Activated B cell treated with CpG ODN at 0.5 μM for 24 hours (primary cell): ENCODE data around the gene IPO7. TPM values are rescaled to one million over a fixed set of nuclear protein-coding genes. Genes with fewer than 3 reads are reported as not detected.
"Not testable (repeated sequence)": the region's sequence is repeated elsewhere in the genome, so short reads cannot be mapped to it uniquely, and the experiment has no call there.

Source experiments
- ATAC-seq: fragments of 200-7000 bp; cut with Tn5 transposase; one replicate; pipeline ENCODE4 v1.10.0; 2021; ENCODE audit warnings: low read depth, mild to moderate bottlenecking, moderate library complexity
- CTCF ChIA-PET: fragments of 350-600 bp; sonication (Branson Sonifier 250); formaldehyde crosslinking; loops from one replicate; lab custom pipeline; 2021; ENCODE audit warnings: antibody characterized with exemption; lab: Charles Lee
- POLR2A ChIA-PET: fragments of 350-600 bp; sonication (Branson Sonifier 250); formaldehyde crosslinking; loops from one replicate; lab custom pipeline; 2021; ENCODE audit warnings: antibody characterized with exemption; lab: Charles Lee
- DNase-seq: peaks from one replicate; pipeline ENCODE4 v3.0.0; 2022
- H3K27ac Mint-ChIP-seq: one replicate; pipeline ENCODE4 v1.8.0; 2020; ENCODE audit warnings: mixed read lengths
- H3K27me3 Mint-ChIP-seq: one replicate; pipeline ENCODE4 v1.8.0; 2021; ENCODE audit warnings: mixed read lengths
- H3K36me3 Mint-ChIP-seq: one replicate; pipeline ENCODE4 v1.8.0; 2021; ENCODE audit warnings: low read depth, mixed read lengths
- H3K4me1 Mint-ChIP-seq: one replicate; pipeline ENCODE4 v1.8.0; 2021; ENCODE audit warnings: mixed read lengths
- H3K4me3 Mint-ChIP-seq: one replicate; pipeline ENCODE4 v1.8.0; 2020; ENCODE audit warnings: mild to moderate bottlenecking, mixed read lengths
- H3K9me3 Mint-ChIP-seq: one replicate; pipeline ENCODE4 v1.8.0; 2020; ENCODE audit warnings: mixed read lengths
- intact Hi-C: fragments of 100-400 bp; cut with micrococcal nuclease; formaldehyde crosslinking; loops from one replicate; pipeline ENCODE4 v1.15.1; 2024
- total RNA-seq: library from RNA; stranded (reverse); gene quantifications from 2 replicates; pipeline ENCODE4 v1.2.3, GENCODE V29; 2022
- TF ChIP-seq, protein P1 (sequence below): fragments of 200-600 bp; IDR thresholded peaks from one replicate; pipeline ENCODE4 v1.8.0; 2022; ENCODE audit warnings: antibody characterized with exemption, mild to moderate bottlenecking

The IPO7 gene
- total RNA-seq, 1 donor from 2014 or later = 96.3 TPM

DNA sequence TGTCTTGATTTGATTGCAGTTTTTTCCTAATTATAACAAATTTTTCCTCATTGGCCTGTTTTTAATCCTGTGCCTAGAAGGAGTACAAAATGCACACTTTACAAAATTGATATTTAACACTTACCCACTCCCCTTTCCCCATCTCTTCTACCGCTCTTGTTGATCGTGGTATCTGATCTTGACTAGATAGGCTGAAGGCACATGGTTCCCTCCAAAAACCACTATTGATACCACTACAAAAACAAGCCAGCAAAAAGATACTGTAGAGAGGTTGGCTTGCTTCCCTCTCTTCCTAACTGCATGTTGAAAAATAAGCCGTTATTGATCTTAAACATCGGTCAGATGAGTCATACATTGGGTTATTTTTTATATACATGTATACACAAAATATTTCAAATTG, 61.8 kb downstream of the IPO7 start:
- CTCF ChIA-PET = no interaction called here
- DNase-seq (no peak), ATAC-seq (no peak)
- TF ChIP-seq, protein P1, sequence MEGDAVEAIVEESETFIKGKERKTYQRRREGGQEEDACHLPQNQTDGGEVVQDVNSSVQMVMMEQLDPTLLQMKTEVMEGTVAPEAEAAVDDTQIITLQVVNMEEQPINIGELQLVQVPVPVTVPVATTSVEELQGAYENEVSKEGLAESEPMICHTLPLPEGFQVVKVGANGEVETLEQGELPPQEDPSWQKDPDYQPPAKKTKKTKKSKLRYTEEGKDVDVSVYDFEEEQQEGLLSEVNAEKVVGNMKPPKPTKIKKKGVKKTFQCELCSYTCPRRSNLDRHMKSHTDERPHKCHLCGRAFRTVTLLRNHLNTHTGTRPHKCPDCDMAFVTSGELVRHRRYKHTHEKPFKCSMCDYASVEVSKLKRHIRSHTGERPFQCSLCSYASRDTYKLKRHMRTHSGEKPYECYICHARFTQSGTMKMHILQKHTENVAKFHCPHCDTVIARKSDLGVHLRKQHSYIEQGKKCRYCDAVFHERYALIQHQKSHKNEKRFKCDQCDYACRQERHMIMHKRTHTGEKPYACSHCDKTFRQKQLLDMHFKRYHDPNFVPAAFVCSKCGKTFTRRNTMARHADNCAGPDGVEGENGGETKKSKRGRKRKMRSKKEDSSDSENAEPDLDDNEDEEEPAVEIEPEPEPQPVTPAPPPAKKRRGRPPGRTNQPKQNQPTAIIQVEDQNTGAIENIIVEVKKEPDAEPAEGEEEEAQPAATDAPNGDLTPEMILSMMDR = no peak
- peaks cover 61% of the 10 kb centered on the region for H3K36me3 Mint-ChIP-seq
- no peaks in the 10 kb centered on the region for H3K27me3 Mint-ChIP-seq
- no peak overlapping the region for H3K4me3 Mint-ChIP-seq
- H3K4me1 Mint-ChIP-seq = no peaks in the 10 kb centered on the region
- H3K9me3 Mint-ChIP-seq = no peaks in the 10 kb centered on the region
- intact Hi-C loops = no loop called here
- POLR2A ChIA-PET = no interaction called here
- H3K27ac Mint-ChIP-seq = no peak overlapping the region

DNA sequence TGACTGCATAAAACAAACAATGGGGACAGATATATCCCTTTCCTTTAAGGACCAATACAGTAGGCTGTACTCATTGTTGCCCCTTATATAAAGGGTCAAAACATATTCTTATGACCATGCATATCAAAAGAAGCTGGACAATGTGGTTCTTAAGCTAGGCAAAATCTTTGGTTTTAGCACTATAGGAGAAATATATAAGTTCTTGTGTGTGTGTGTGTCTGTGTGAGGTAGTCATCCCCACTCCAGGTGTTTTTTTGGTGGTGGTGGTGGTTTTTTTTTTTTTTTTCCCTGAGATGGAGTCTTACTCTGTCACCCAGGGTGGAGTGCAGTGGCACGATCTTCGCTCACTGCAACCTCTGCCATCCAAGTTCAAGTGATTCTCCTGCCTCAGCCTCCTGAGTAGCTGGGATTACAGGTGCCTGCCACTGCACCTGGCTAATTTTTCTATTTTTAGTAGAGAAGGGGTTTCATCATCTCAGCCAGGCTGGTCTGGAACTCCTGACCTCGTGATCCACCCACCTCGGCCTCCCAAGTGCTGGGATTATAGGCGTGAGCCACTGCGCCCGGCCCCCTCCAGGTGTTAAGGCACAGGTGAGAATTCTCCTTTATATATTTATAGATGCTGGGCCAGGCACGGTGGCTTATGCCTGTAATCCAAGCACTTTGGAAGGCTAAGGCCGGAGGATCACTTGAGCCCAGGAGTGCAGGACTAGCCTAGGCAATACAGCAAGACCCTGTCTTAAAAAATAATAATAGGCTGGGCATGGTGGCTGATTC, 64.3 kb downstream of the IPO7 start:
- peaks cover 8% of the 10 kb centered on the region for H3K9me3 Mint-ChIP-seq
- H3K4me1 Mint-ChIP-seq = no peaks in the 10 kb centered on the region
- ATAC-seq = no peak
- no peak overlapping the region for H3K4me3 Mint-ChIP-seq
- H3K36me3 Mint-ChIP-seq = peaks cover 41% of the 10 kb centered on the region
- ChIA-PET POLR2A (interaction anchor here (0.9 to 1.2 kb wide), 2 partner anchors 11 to 13 kb away, joined by 3 to 15 read pairs; no protein-coding TSS in a partner anchor), CTCF (no interaction called here)
- no peak for DNase-seq
- no peak overlapping the region for H3K27ac Mint-ChIP-seq
- TF ChIP-seq, protein P1 = no peak
- intact Hi-C loops = no loop called here
- no peaks in the 10 kb centered on the region for H3K27me3 Mint-ChIP-seq

DNA sequence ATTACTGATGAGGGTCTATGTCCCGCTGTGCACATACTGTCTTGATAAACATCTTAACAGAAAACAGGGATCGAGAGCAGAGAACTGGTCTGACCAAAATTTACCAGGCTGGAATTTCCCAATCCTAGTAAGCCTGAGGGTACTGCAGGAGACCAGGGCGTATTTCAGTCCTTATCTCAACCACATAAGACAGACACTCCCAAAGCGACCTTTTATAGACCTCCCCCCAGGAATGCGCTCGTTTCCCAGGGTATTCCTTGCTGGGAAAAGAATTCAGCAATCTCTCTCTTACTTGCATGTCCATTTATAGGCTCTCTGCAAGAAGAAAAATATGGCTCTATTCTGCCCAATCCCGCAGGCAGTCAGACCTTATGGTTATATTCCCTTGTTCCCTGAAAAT, 67.6 kb downstream of the IPO7 start:
- H3K4me1 Mint-ChIP-seq, ATAC-seq, CTCF ChIA-PET, H3K4me3 Mint-ChIP-seq, POLR2A ChIA-PET, H3K27ac Mint-ChIP-seq, intact Hi-C loops, H3K9me3 Mint-ChIP-seq, H3K27me3 Mint-ChIP-seq, DNase-seq: not testable (repeated sequence)
- H3K36me3 Mint-ChIP-seq = peaks cover 12% of the 10 kb centered on the region

DNA sequence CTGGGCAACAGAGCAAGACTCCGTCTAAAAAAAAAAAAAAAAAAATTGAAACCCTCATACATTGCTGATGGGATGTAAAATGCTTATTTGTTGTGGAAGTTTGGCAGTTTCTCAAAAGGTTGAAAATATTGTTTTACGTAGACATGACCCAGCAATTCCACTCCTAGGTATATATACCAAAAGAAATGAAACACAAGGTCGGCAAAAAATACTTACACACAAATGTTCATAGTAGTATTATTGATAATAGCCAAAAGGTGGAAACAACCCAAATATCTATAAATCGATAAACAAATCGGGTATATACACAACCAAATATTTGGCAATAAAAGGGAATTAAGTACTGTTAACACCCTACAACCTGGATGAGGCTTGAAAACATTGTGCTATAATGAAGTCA, 71.3 kb downstream of the IPO7 start:
- ChIA-PET POLR2A (no interaction called here), CTCF (no interaction called here)
- DNase-seq = no peak
- H3K4me3 Mint-ChIP-seq = no peak overlapping the region
- H3K27ac Mint-ChIP-seq = no peak overlapping the region
- intact Hi-C loops = no loop called here
- no peak for ATAC-seq
- no peaks in the 10 kb centered on the region for H3K27me3 Mint-ChIP-seq
- TF ChIP-seq, protein P1 = no peak
- H3K36me3 Mint-ChIP-seq = peaks cover 13% of the 10 kb centered on the region
- peaks cover 8% of the 10 kb centered on the region for H3K9me3 Mint-ChIP-seq
- peaks cover 8% of the 10 kb centered on the region for H3K4me1 Mint-ChIP-seq

DNA sequence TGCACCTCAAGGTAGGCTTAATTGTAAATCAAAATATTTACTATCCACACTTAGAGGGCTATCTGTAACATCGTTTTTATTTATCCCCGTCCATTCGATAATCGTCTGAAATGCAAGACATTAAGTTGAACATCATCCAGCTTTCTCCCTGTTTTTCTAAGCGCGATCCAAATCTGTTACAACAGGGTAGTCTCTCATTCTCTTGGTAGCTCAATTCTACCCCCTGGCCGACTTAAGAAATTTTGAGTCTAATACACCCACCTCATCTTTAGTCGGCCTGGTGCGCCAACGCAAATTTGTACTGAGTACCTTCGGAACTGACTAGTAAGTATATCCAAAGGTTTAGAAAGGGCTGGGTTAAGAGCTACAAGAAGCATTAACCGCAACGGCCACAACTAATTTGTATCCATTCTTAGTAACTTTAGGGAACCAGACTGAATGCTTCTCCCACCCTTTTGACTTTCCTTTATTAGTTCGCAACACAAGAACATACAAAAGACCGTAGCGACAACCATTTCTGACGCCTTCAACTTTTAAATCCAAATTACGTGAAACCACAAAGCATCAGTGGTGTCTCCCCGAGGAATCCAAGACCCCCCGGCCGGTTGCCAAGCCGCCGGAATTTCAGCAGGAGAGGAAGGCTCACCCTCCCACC, 75.3 kb downstream of the IPO7 start:
- peaks cover 30% of the 10 kb centered on the region for H3K4me1 Mint-ChIP-seq
- peak overlapping the region; percentile 97 for H3K4me3 Mint-ChIP-seq
- H3K27me3 Mint-ChIP-seq = no peaks in the 10 kb centered on the region
- no peaks in the 10 kb centered on the region for H3K9me3 Mint-ChIP-seq
- ATAC-seq = no peak
- ChIA-PET POLR2A (interaction anchor here (0.6 to 3.9 kb wide), 40 partner anchors 10 to 1349 kb away, joined by 3 to 41 read pairs (median 5); partner anchors contain the start of genes DENND5A, EIF4G2, IPO7 and TMEM41B), CTCF (interaction anchor here (1.0 kb wide), 1 partner anchor 75 kb away, joined by 3 read pairs; no protein-coding TSS in a partner anchor)
- H3K36me3 Mint-ChIP-seq = peaks cover 14% of the 10 kb centered on the region
- peak overlapping the region; percentile 98 for H3K27ac Mint-ChIP-seq
- TF ChIP-seq, protein P1 = no peak
- no peak for DNase-seq
- intact Hi-C loops = loop anchor here (1.0 to 10.0 kb wide), 12 partner anchors 75 to 1395 kb away; partner anchors contain the start of genes ADM, AMPD3, IPO7 and TMEM41B
